Liver (tissue), 9 donors: ENCODE data around the gene MTERF4. TPM values are rescaled to one million over a fixed set of nuclear protein-coding genes. Genes with fewer than 3 reads are reported as not detected.

Experiments
- DNase-seq: peaks from one replicate; pipeline ENCODE4 v3.0.0-alpha.2; 2017; ENCODE audit warnings: low spot score
- H3K27ac ChIP-seq, 2 donors: one replicate each; pipeline ENCODE4 v1.7.0; 2013; ENCODE audit warnings: inconsistent platforms in 2 of 2, low read length in 2 of 2, control low read depth in 1 of 2, low read depth in 1 of 2, mild to moderate bottlenecking in 1 of 2
- H3K27me3 ChIP-seq, 4 donors: one replicate each; pipeline versions ENCODE4 v1.6.1 to v1.7.0; 2013; ENCODE audit warnings: low read length in 3 of 4, inconsistent platforms in 1 of 4, mild to moderate bottlenecking in 1 of 4, moderate library complexity in 1 of 4; ENCODE audit not compliant: control insufficient read depth in 4 of 4, insufficient read depth in 4 of 4
- H3K36me3 ChIP-seq, 4 donors: one replicate each; pipeline versions ENCODE4 v1.6.1 to v1.7.0; 2013; ENCODE audit warnings: low read length in 3 of 4, mild to moderate bottlenecking in 3 of 4, low read depth in 1 of 4, moderate library complexity in 1 of 4; ENCODE audit not compliant: control insufficient read depth in 4 of 4, insufficient read depth in 3 of 4
- H3K4me1 ChIP-seq, 4 donors: one replicate each; pipeline versions ENCODE4 v1.6.1 to v1.7.0; 2013; ENCODE audit warnings: low read length in 3 of 4, mild to moderate bottlenecking in 3 of 4, moderate library complexity in 1 of 4; ENCODE audit not compliant: control insufficient read depth in 4 of 4, insufficient read depth in 4 of 4
- H3K4me3 ChIP-seq, 3 donors: one replicate each; pipeline versions ENCODE4 v1.6.1 to v1.7.0; 2013; ENCODE audit warnings: low read length in 3 of 3, control low read depth in 1 of 3, low read depth in 1 of 3, mild to moderate bottlenecking in 1 of 3
- H3K9ac ChIP-seq, 2 donors: one replicate each; pipeline ENCODE4 v1.7.0; 2013; ENCODE audit warnings: low read length in 2 of 2, mild to moderate bottlenecking in 2 of 2, moderate library complexity in 2 of 2, control low read depth in 1 of 2, low read depth in 1 of 2
- H3K9me3 ChIP-seq, 4 donors: one replicate each; pipeline versions ENCODE4 v1.6.1 to v1.7.0; 2013; ENCODE audit warnings: low read length in 3 of 4; ENCODE audit not compliant: control insufficient read depth in 4 of 4
- ATF3 ChIP-seq: IDR thresholded peaks from 2 replicates; pipeline ENCODE4 v1.6.1; 2016; ENCODE audit warnings: antibody characterized with exemption
- CTCF ChIP-seq: fragments of 150-350 bp; IDR thresholded peaks from 2 replicates; pipeline ENCODE4 v1.5.1; 2017; ENCODE audit warnings: improper control_type of control experiment, low read depth, low read length; ENCODE audit not compliant: missing input control
- EGR1 ChIP-seq, 2 donors: IDR thresholded peaks; 2 replicates each; pipeline ENCODE4 v1.6.1; 2016 to 2018; ENCODE audit warnings: antibody characterized with exemption in 2 of 2, low read depth in 2 of 2
- FOXA1 ChIP-seq: IDR thresholded peaks from 2 replicates; pipeline ENCODE4 v1.6.1; 2016; ENCODE audit warnings: antibody characterized with exemption
- FOXA2 ChIP-seq: IDR thresholded peaks from 2 replicates; pipeline ENCODE4 v1.6.1; 2016; ENCODE audit warnings: antibody characterized with exemption
- GABPA ChIP-seq, 2 donors: IDR thresholded peaks in 1 of 2; conservative IDR thresholded peaks in 1 of 2; 2 replicates each; pipeline ENCODE4 v1.6.1; 2016; ENCODE audit warnings: antibody characterized with exemption in 2 of 2, mild to moderate bottlenecking in 1 of 2, moderate library complexity in 1 of 2
- HNF4A ChIP-seq, 2 donors: conservative IDR thresholded peaks; 2 replicates each; pipeline ENCODE4 v1.6.1; 2016; ENCODE audit warnings: antibody characterized with exemption in 2 of 2, mild to moderate bottlenecking in 2 of 2
- HNF4G ChIP-seq: IDR thresholded peaks from 2 replicates; pipeline ENCODE4 v1.6.1; 2016; ENCODE audit warnings: antibody characterized with exemption
- JUND ChIP-seq, 2 donors: IDR thresholded peaks; 2 replicates each; pipeline ENCODE4 v1.6.1; 2016; ENCODE audit warnings: antibody characterized with exemption in 2 of 2
- MAX ChIP-seq: IDR thresholded peaks from 2 replicates; pipeline ENCODE4 v1.6.1; 2016; ENCODE audit warnings: antibody characterized with exemption
- NR2F2 ChIP-seq: IDR thresholded peaks from 2 replicates; pipeline ENCODE4 v1.6.1; 2016; ENCODE audit warnings: antibody characterized with exemption
- RAD21 ChIP-seq, 2 donors: IDR thresholded peaks; 2 replicates each; pipeline ENCODE4 v1.6.1; 2016; ENCODE audit warnings: antibody characterized with exemption in 2 of 2, mild to moderate bottlenecking in 2 of 2
- REST ChIP-seq: IDR thresholded peaks from 2 replicates; pipeline ENCODE4 v1.6.1; 2016; ENCODE audit warnings: antibody characterized with exemption, mild to moderate bottlenecking
- RXRA ChIP-seq, 2 donors: IDR thresholded peaks; 2 replicates each; pipeline ENCODE4 v1.6.1; 2017 to 2018; ENCODE audit warnings: antibody characterized with exemption in 2 of 2, mild to moderate bottlenecking in 1 of 2
- SP1 ChIP-seq: IDR thresholded peaks from 2 replicates; pipeline ENCODE4 v1.6.1; 2018; ENCODE audit warnings: antibody characterized with exemption, mild to moderate bottlenecking
- TAF1 ChIP-seq: conservative IDR thresholded peaks from 2 replicates; pipeline ENCODE4 v1.6.1; 2016; ENCODE audit warnings: antibody characterized with exemption, mild to moderate bottlenecking
- YY1 ChIP-seq: IDR thresholded peaks from 2 replicates; pipeline ENCODE4 v1.6.1; 2016; ENCODE audit warnings: antibody characterized with exemption, mild to moderate bottlenecking
- ZBTB33 ChIP-seq: IDR thresholded peaks from 2 replicates; pipeline ENCODE4 v1.6.1; 2016; ENCODE audit warnings: antibody characterized with exemption
- WGBS: extraction: QIAGEN DNeasy Blood & Tissue Kit; methylation state at CpG from one replicate; pipeline ENCODE4 v1.1.7; 2013; 5-methylcytosine and 5-hydroxymethylcytosine counted together
- polyA plus RNA-seq, 2 donors: library from polyadenylated mRNA; stranded (reverse) in 1 of 2; unstranded in 1 of 2; fragments of 200-250 nt in 1 of 2; fragments of >200 nt in 1 of 2; fragmentation: Nextera tagmentation in 1 of 2; extraction: Ambion mirVana in 1 of 2; gene quantifications; one replicate each; pipeline versions ENCODE4 v1.2.1 to v1.2.3, GENCODE V29; 2013 to 2015
- total RNA-seq, 2 donors: library from RNA; depleted of rRNA; stranded (reverse); fragments of >200 nt; gene quantifications; one replicate each; pipeline ENCODE4 v1.2.3, GENCODE V29; 2014
- donor health status: healthy.
- donor health status: healthy.
- donor health status: healthy.
- donor health status: healthy.
- donor health status: healthy.

Gene MTERF4
- total and polyA plus RNA-seq, 4 donors, result 13.3 to 36.7 (median 20.3) TPM

GRCh38 chr2:241068136-241068941, 33.7 kb downstream of the MTERF4 start:
- DNase-seq, result no peak
- Histone ChIP-seq H3K27ac (no peak overlapping the region), H3K36me3 (peaks cover 7 to 76% (median 26%) of the 10 kb centered on the region in 4 donors), H3K4me1 (no peaks in the 10 kb centered on the region), H3K4me3 (no peak overlapping the region), H3K27me3 (no peaks in the 10 kb centered on the region), H3K9me3 (no peaks in the 10 kb centered on the region), H3K9ac (no peak overlapping the region)
- TF ChIP-seq ATF3, result no peak
- TF ChIP-seq YY1, result no peak
- TF ChIP-seq RAD21 (IDR thresholded peaks at IDR 0.05), result no peak
- no peak for TF ChIP-seq HNF4A (conservative IDR thresholded peaks at IDR 0.05)
- no peak for TF ChIP-seq ZBTB33
- TF ChIP-seq JUND (IDR thresholded peaks at IDR 0.05), result no peak
- no peak for TF ChIP-seq GABPA (IDR thresholded peaks at IDR 0.05 in 1 of 2, conservative IDR thresholded peaks at IDR 0.05 in 1 of 2)
- TF ChIP-seq FOXA2, result no peak
- no peak for TF ChIP-seq FOXA1
- TF ChIP-seq SP1, result no peak
- TF ChIP-seq REST, result no peak
- TF ChIP-seq HNF4G, result no peak
- no peak for TF ChIP-seq EGR1 (IDR thresholded peaks at IDR 0.05; ENCODE audit: low read depth in 2 of 2)
- no peak for TF ChIP-seq TAF1
- TF ChIP-seq MAX, result no peak
- no peak for TF ChIP-seq CTCF
- no peak for TF ChIP-seq RXRA (IDR thresholded peaks at IDR 0.05)
- TF ChIP-seq NR2F2, result no peak
- WGBS, result 93% methylated on average over 25 of the region's 25 CpGs
